Stimulated activated CD8-positive, alpha-beta memory T cell treated with anti-CD3 and anti-CD28 coated beads, Interleukin-12 subunit alpha, Interleukin-12 subunit beta, amount 100 ng/mL, for 24 hours (primary cell): Measurements from ENCODE around the gene LRRC45.

Source experiments
- DNase-seq: peaks from one replicate; pipeline ENCODE4 v3.0.0-alpha.2; 2020; ENCODE audit errors: extremely low read depth

Gene LRRC45

GRCh38 chr17:82007495-82008257 lies 15.4 kb upstream of the LRRC45 start:
- no peak for DNase-seq

- no peak for DNase-seq
These were observed 14.7 kb upstream of the LRRC45 start for GRCh38 chr17:82008258-82008940.

DNA sequence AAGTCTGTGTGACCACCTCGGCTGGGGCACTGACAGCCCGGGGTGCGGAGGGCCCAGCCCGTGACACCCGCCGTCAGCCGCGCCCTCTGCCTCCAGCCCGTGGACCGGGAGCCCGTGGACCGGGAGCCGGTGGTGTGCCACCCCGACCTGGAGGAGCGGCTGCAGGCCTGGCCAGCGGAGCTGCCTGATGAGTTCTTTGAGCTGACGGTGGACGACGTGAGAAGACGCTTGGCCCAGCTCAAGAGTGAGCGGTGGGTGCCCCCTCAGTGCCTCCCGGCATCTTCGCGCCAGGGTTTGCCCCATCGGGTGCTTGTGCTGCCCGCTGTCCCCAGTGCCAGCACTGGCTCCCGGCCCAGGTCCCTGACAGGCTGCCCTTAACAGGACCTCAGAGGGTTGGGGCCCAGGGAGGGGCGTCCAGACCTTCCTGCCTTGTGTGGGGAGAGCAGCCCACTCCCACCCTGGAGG lies 14.1 kb upstream of the LRRC45 start:
- no peak for DNase-seq

DNA sequence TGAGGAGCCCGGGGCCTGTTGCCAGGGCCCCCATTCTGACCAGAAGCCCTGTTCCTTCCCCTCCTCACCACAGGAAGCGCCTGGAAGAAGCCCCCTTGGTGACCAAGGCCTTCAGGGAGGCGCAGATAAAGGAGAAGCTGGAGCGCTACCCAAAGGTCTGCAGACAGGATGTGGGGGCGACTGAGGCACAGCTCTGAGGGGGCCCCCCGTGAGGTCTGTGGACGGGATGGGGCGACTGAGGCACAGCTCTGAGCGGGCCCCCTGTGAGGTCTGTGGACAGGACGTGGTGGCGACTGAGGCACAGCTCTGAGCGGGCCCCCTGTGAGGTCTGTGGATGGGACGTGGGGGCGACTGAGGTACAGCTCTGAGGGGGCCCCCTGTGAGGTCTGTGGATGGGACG lies 13.7 kb upstream of the LRRC45 start:
- DNase-seq: no peak

GRCh38 chr17:82010575-82011525 lies 12.3 kb upstream of the LRRC45 start:
- DNase-seq: no peak

DNA sequence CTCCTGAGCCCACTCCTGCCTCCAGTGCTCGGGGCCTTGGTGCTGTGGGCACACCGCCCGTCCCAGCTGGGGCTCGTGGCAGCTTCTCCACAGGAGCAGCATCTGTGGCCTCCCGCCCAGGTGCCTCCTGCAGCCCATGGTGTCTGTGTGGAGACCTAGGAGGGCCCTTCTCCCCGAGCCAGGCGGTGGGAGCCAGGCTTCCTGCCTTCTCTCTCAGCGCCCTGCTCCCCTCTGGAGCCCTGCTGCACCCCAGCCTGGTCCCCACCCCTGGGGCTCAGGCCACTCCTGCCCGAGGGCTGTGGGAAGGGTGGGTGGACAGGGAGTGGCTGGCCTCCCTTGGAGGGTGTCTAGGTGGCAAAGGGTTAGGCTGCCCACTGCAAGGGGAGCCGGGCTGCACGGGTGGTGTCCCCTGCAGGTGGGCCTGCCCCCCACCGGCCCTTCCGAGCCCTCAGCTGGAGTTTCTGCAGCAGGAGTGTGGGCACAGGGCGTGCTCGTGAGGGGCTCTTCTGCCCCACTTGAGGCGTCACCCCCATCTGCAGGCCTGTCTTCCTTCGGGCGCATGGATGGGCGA lies 11.4 kb upstream of the LRRC45 start:
- no peak for DNase-seq

GRCh38 chr17:82012261-82012639 lies 10.9 kb upstream of the LRRC45 start:
- no peak for DNase-seq

- no peak for DNase-seq
These were observed 10.3 kb upstream of the LRRC45 start for GRCh38 chr17:82012640-82013295.

GRCh38 chr17:82013341-82013740 lies 9.8 kb upstream of the LRRC45 start:
- DNase-seq: no peak

GRCh38 chr17:82013772-82014321 lies 9.3 kb upstream of the LRRC45 start:
- no peak for DNase-seq

- DNase-seq: no peak
These were observed 8.7 kb upstream of the LRRC45 start for GRCh38 chr17:82014432-82014831.

DNA sequence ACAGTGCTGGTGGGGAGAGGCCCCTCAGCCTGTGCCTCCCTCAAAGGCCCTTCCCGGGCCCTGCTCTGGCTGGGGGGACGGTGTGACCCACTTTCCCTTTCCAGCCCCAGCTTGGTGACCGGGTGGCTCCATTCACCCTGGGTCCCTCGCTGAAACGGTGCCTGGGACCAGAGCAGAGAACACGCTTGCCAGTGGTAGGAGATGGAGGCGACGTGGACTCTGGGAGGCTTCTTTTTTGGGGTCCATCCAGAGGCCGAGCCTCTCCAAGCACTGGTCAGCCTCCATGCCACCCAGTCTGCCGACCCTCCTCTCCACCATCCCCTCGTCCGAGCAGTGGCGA lies 8.2 kb upstream of the LRRC45 start:
- DNase-seq: no peak

GRCh38 chr17:82015311-82015971 lies 7.7 kb upstream of the LRRC45 start:
- DNase-seq: no peak

- no peak for DNase-seq
These were observed 6.8 kb upstream of the LRRC45 start for GRCh38 chr17:82016061-82016874.

GRCh38 chr17:82016875-82017459 lies 6.1 kb upstream of the LRRC45 start:
- no peak for DNase-seq

GRCh38 chr17:82017612-82018151 lies 5.4 kb upstream of the LRRC45 start:
- DNase-seq: no peak

DNA sequence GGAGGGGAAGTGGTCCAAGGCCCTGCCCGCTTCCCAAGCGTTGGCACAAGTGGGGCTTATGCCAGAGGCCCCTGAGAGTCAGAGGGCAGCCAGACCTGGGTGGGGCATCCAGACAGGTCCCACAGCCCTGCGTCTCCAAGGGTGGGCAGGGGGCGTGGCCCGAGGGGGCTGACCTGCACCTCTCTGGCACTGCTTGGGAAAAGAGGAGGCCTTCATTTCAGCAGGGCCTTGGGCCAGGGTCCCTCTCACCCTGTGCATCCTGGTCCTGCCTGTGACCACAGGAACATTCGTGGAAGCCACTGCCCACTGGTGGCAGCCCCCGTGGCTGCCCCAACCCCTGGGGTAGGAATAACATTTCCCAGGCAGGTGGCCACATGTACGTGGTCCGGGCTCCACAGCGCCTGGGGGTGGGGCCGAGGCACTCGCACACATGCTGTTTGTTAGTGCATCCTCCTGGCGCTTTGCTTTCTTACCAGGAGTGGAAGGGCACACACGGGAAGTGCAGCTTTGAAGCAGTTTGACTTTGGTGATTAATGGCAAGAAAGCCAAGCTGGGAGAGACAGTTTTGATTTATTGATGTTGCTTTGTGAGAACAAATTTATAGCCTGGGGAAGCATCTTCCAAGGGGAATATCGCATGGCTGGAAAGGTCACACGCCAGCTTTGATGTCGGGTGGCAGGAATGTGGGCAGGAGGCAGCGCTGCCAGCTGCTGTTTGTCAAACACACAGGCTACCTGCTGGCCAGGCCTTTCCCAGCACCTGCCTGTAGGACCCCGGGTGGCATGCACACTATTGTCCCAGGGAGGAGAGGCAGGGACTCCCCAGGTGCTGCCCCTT lies 4.7 kb upstream of the LRRC45 start:
- no peak for DNase-seq
